Choroid plexus epithelial cell (primary cell): Measurements from ENCODE around the gene MMP24.

Experiments used
- DNase-seq: peaks from one replicate; pipeline ENCODE4 v3.0.0-alpha.2; 2010; ENCODE audit warnings: low read depth
- H3K4me3 ChIP-seq: 2 replicates; pipeline ENCODE4 v1.5.1; 2011; ENCODE audit warnings: low read depth, mild to moderate bottlenecking, control low read depth, low read length, moderate library complexity
- CTCF ChIP-seq: conservative IDR thresholded peaks from 2 replicates; pipeline ENCODE4 v1.5.1; 2011; ENCODE audit warnings: low read depth, mild to moderate bottlenecking, control low read depth, inconsistent platforms, low read length, moderate library complexity

The MMP24 gene

GRCh38 chr20:35277531-35278395 lies 51.3 kb downstream of the MMP24 start, which contains the start of gene MMP24OS:
Gene MMP24OS, minus strand, starts transcription at chr20:35278122. Its CDS starts 193 bp downstream, at chr20:35277929.
- peak; percentile 33 for TF ChIP-seq CTCF
- peak within 1 kb of the TSS; percentile 83 for H3K4me3 ChIP-seq
- DNase-seq: peak; percentile 88

- H3K4me3 ChIP-seq: no peak overlapping the region
- no peak for DNase-seq
- TF ChIP-seq CTCF: no peak
These were observed 52.5 kb downstream of the MMP24 start for GRCh38 chr20:35279040-35279439.

- no peak overlapping the region for H3K4me3 ChIP-seq
- no peak for TF ChIP-seq CTCF
- DNase-seq: no peak
These were observed 53.2 kb downstream of the MMP24 start for GRCh38 chr20:35279533-35280174.

- no peak overlapping the region for H3K4me3 ChIP-seq
- no peak for TF ChIP-seq CTCF
- no peak for DNase-seq
These were observed 54.0 kb downstream of the MMP24 start for GRCh38 chr20:35280523-35280922.

GRCh38 chr20:35281506-35282101 lies 55.1 kb downstream of the MMP24 start:
- no peak for DNase-seq
- H3K4me3 ChIP-seq: no peak overlapping the region
- TF ChIP-seq CTCF: no peak

GRCh38 chr20:35283441-35284266 lies 57.2 kb downstream of the MMP24 start:
- TF ChIP-seq CTCF: no peak
- no peak for DNase-seq
- peak overlapping the region; percentile 86 for H3K4me3 ChIP-seq
